ENCODE measurements around the gene E2F1. TPM values are rescaled to one million over a fixed set of nuclear protein-coding genes. Genes with fewer than 3 reads are reported as not detected.

E2F1 gene
- total and polyA plus RNA-seq, 2 donors (not counting 3 experiments of a cell fraction or from before 2014, with no cell fraction given) = 20.7 to 29.6 TPM

- POLR2A ChIA-PET = no interaction called here
- no peak overlapping the region for H3K4me3 ChIP-seq (replicated peaks in 1 of 3; ENCODE audit: insufficient read depth in 1 of 3, low read depth in 1 of 3, low read length in 3 of 3)
- DNase-seq (ENCODE audit: low read depth, low spot score) (peak; percentile 14), FAIRE-seq (peak; percentile 78)
- peak overlapping the region; percentile 46 for H2AFZ ChIP-seq (ENCODE audit: low read depth, low read length)
- peaks cover 17% of the 10 kb centered on the region for H3K79me2 ChIP-seq (ENCODE audit: control insufficient read depth, insufficient read depth, low read length)
- CTCF ChIA-PET = interaction anchor here (0.6 to 1.9 kb wide), 4 partner anchors 19 to 104 kb away, joined by 3 to 7 read pairs (median 4); partner anchors contain the start of gene PXMP4
- H3K27me3 ChIP-seq (ENCODE audit: control insufficient read depth in 2 of 2, insufficient read depth in 2 of 2, low read length in 2 of 2) = no peaks in the 10 kb centered on the region
- intact Hi-C loops (cut with micrococcal nuclease) = loop anchor here (2.0 to 5.0 kb wide), 2 partner anchors 21 to 45 kb away; partner anchors contain the start of genes ACTL10 and ZNF341
- no peaks in the 10 kb centered on the region for H3K9me1 ChIP-seq (replicated peaks; ENCODE audit: control insufficient read depth, extremely low read depth, insufficient read depth, low read length)
- no TSS peak for BruUV-seq (replicated peaks)
- TF ChIP-seq FOS (IDR thresholded peaks at IDR 0.05; ENCODE audit: borderline replicate concordance, insufficient read depth, low read length) = no peak
- no peak for TF ChIP-seq CTCF (IDR thresholded peaks at IDR 0.05; ENCODE audit: extremely low read depth in 1 of 2, insufficient read depth in 1 of 2, low read depth in 1 of 2, low read length in 2 of 2)
- TF ChIP-seq MYC (IDR thresholded peaks at IDR 0.05; ENCODE audit: low read depth, low read length) = no peak
- TF ChIP-seq EZH2 (IDR thresholded peaks at IDR 0.05; ENCODE audit: borderline replicate concordance, low read depth, low read length, severe bottlenecking) = no peak
- dilution Hi-C loops (cut with MboI; ENCODE audit: extremely low pct_ligation_motif_present, low sequenced_read_pairs) = no loop called here
- peaks cover 36% of the 10 kb centered on the region for H3K4me1 ChIP-seq (ENCODE audit: control insufficient read depth, extremely low read depth, insufficient read depth, low read length)
- H3K27ac ChIP-seq (ENCODE audit: insufficient read depth, low read depth, low read length) = no peak overlapping the region
- no peaks in the 10 kb centered on the region for H3K9me3 ChIP-seq (replicated peaks; ENCODE audit: control insufficient read depth, insufficient read depth, low read length)
- H3K9ac ChIP-seq (replicated peaks; ENCODE audit: extremely low read depth, insufficient read depth, low read length) = no peak overlapping the region
- no peaks in the 10 kb centered on the region for H4K20me1 ChIP-seq (replicated peaks; ENCODE audit: control insufficient read depth, extremely low read depth, insufficient read depth, low read length)
- no peak overlapping the region for H3K4me2 ChIP-seq (ENCODE audit: insufficient read depth, low read length)
- H3K36me3 ChIP-seq (ENCODE audit: control insufficient read depth in 2 of 2, extremely low read depth in 1 of 2, insufficient read depth in 2 of 2, low read length in 2 of 2) = no peaks in the 10 kb centered on the region
These were observed 1.3 kb upstream of the E2F1 start for GRCh38 chr20:33687370-33687915.

- peaks cover 22% of the 10 kb centered on the region for H3K79me2 ChIP-seq (ENCODE audit: control insufficient read depth, insufficient read depth, low read length)
- dilution Hi-C loops (cut with MboI; ENCODE audit: extremely low pct_ligation_motif_present, low sequenced_read_pairs) (no loop called here), intact Hi-C loops (cut with micrococcal nuclease) (loop anchor here (1.0 to 5.0 kb wide), 4 partner anchors 20 to 124 kb away; partner anchors contain the start of genes ACTL10, CHMP4B and ZNF341)
- peak overlapping the region; percentile 89 for H2AFZ ChIP-seq (ENCODE audit: low read depth, low read length)
- H3K27me3 ChIP-seq (ENCODE audit: control insufficient read depth in 2 of 2, insufficient read depth in 2 of 2, low read length in 2 of 2) = no peaks in the 10 kb centered on the region
- no peaks in the 10 kb centered on the region for H3K9me1 ChIP-seq (replicated peaks; ENCODE audit: control insufficient read depth, extremely low read depth, insufficient read depth, low read length)
- TF ChIP-seq JUN (IDR thresholded peaks at IDR 0.05; ENCODE audit: borderline replicate concordance, insufficient read depth, insufficient read length, low read depth) (no peak), MYC (IDR thresholded peaks at IDR 0.05; ENCODE audit: low read depth, low read length) (no peak), EZH2 (IDR thresholded peaks at IDR 0.05; ENCODE audit: borderline replicate concordance, low read depth, low read length, severe bottlenecking) (no peak), GATA2 (IDR thresholded peaks at IDR 0.05; ENCODE audit: insufficient read depth, insufficient read length, low read depth, low read length) (no peak), POLR2AphosphoS5 (IDR thresholded peaks at IDR 0.05; ENCODE audit: insufficient read depth, low read depth, low read length) (no peak), CTCF (IDR thresholded peaks at IDR 0.05; ENCODE audit: extremely low read depth in 1 of 2, insufficient read depth in 1 of 2, low read depth in 1 of 2, low read length in 2 of 2) (no peak), MAX (IDR thresholded peaks at IDR 0.05; ENCODE audit: insufficient read depth, insufficient read length) (no peak), POLR2A (IDR thresholded peaks at IDR 0.05; ENCODE audit: low read depth, low read length) (no peak), FOS (IDR thresholded peaks at IDR 0.05; ENCODE audit: borderline replicate concordance, insufficient read depth, low read length) (no peak)
- no peaks in the 10 kb centered on the region for H4K20me1 ChIP-seq (replicated peaks; ENCODE audit: control insufficient read depth, extremely low read depth, insufficient read depth, low read length)
- peaks cover 36% of the 10 kb centered on the region for H3K4me1 ChIP-seq (ENCODE audit: control insufficient read depth, extremely low read depth, insufficient read depth, low read length)
- H3K9ac ChIP-seq (replicated peaks; ENCODE audit: extremely low read depth, insufficient read depth, low read length) = no peak overlapping the region
- DNase-seq (ENCODE audit: low read depth, low spot score) = no peak
- H3K4me3 ChIP-seq (replicated peaks in 1 of 3; ENCODE audit: insufficient read depth in 1 of 3, low read depth in 1 of 3, low read length in 3 of 3) = no peak overlapping the region
- H3K36me3 ChIP-seq (ENCODE audit: control insufficient read depth in 2 of 2, extremely low read depth in 1 of 2, insufficient read depth in 2 of 2, low read length in 2 of 2) = no peaks in the 10 kb centered on the region
- BruUV-seq (replicated peaks) = no TSS peak
- H3K4me2 ChIP-seq (ENCODE audit: insufficient read depth, low read length) = peak overlapping the region; percentile 13
- POLR2A ChIA-PET = no interaction called here
- CTCF ChIA-PET = interaction anchor here (1.0 to 1.5 kb wide), 2 partner anchors 19 to 33 kb away, joined by 4 to 7 read pairs; partner anchors contain the start of gene PXMP4
- peak overlapping the region; percentile 15 for H3K27ac ChIP-seq (ENCODE audit: insufficient read depth, low read depth, low read length)
- FAIRE-seq = no peak
- no peaks in the 10 kb centered on the region for H3K9me3 ChIP-seq (replicated peaks; ENCODE audit: control insufficient read depth, insufficient read depth, low read length)
These were observed 790 bp upstream of the E2F1 start for GRCh38 chr20:33686984-33687366.
